Stimulated activated CD4-positive, alpha-beta T cell treated with anti-CD3 and anti-CD28 coated beads, Interleukin-1b, Interleukin-23, amount 100 ng/mL, for 4 hours (primary cell): ENCODE results near the gene GNB1L.

ENCODE experiments used
- DNase-seq, 2 donors: peaks; one replicate each; pipeline ENCODE4 v3.0.0-alpha.2; 2020; ENCODE audit warnings: low read depth in 2 of 2

GNB1L gene

DNA sequence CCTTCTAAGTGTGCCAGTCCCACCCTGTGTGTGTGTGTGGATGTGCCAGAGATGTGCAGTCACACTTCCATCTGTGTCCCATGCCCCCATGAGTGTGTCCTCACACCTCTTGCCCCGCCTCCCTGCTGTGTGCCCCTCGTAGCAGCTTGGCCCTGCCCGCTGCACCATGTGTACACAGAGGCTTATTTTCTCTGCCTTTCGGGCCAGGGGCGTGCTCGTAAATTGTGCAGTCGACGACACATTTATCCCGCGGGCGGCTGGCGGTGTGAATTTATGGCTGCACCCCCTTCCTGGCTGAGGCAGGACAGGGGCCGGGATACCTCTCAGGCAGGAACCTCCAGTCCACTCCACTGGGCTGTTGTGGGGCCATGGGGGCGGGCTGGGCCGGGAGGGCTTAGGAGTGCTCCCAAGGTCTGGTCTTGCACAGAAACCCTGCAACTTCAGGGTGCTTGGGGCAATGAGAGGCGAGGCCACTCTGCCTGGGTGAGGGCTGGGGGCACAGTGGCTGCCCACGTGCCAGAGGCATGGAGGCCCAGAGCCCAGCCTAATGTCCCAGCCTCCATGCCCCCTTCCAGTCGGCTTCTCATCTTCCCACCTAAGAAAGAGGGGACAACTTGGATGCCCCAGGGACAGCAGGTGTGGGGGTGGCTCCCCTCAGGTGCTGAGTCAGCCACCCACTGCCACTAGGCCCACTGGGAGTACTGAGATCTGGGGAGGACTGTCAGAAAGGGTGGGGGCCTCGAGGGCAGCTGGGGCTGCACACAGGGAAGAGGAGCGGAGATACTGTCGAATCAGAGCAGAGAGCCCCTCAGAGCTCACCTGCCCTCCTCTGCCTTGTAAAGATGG lies 118.8 kb downstream of the GNB1L start:
- DNase-seq: no peak

DNA sequence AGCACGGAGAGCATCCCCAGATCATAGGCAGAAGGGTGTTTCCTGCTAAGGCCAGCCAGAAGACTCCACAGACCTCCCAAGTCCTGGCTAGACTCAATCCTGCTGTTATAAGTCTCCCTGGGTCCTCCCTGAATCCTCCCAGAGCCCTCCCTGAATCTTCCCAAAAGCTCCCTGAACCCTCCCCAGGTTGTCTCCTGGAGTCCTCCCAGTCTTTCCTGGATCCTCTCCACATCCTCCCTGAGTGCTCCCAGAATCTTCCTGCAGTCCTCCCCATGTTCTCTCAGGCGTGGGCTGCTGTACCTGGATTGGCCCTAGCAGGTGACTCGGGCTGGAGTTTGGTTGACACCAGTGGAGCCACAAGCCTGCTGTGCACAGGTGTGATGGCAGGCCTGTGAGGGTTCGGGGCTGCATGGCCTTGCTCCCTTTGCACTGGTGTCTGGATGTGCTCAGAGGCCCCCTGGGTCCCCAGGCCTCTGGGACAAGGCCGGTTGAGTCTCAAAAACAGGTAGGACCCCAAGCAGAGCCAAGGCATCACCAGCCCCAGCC lies 119.8 kb downstream of the GNB1L start:
- DNase-seq: no peak

DNA sequence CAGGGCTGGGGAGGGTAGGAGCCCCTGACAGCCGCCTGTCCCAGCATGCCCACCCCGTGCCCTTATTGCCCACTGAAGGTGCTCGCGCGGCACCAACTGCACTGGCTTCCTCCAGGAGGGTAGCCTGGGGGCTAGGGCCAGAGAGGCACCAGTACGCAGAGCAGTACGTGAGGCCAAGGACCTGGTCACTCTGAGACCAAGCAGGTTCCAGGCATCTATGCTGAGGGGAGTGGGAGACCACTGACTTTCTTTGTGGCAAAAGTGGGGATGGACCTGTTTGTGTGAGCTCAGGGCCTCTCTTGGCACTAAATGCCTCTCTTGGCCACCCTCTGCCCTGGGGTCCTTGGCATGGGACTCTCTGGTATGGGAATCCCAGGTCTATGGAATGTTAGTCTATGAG lies 120.5 kb downstream of the GNB1L start:
- DNase-seq: no peak

- DNase-seq: no peak
These were observed 120.9 kb downstream of the GNB1L start for GRCh38 chr22:19733755-19734154.
